NCI-H146 (cell line): ENCODE results near the gene BCO1.
"Not testable (repeated sequence)": the region's sequence is repeated elsewhere in the genome, so short reads cannot be mapped to it uniquely, and the experiment has no call there.

Experiments used
- DNase-seq: peaks from one replicate; lab custom pipeline; 2025; lab: John Stamatoyannopoulos, UW

Gene BCO1

GRCh38 chr16:81238296-81239011 is at the start of gene BCO1:
Gene BCO1 (plus strand): TSS chr16:81238689. CDS start chr16:81238909, 220 bp downstream.
- DNase-seq: peak; percentile 88

GRCh38 chr16:81189100-81189664 is 49.3 kb upstream of the BCO1 start:
- DNase-seq: no peak

- DNase-seq: no peak
Measured at GRCh38 chr16:81190667-81191066, 47.8 kb upstream of the BCO1 start.

- DNase-seq: no peak
Measured at GRCh38 chr16:81195885-81196534, 42.5 kb upstream of the BCO1 start.

GRCh38 chr16:81198635-81199034 is 39.9 kb upstream of the BCO1 start:
- no peak for DNase-seq

- DNase-seq: no peak
Measured at GRCh38 chr16:81201267-81201666, 37.2 kb upstream of the BCO1 start.

- DNase-seq: peak; percentile 18
Measured at GRCh38 chr16:81204798-81205680, 33.5 kb upstream of the BCO1 start.

GRCh38 chr16:81207076-81207475 is 31.4 kb upstream of the BCO1 start:
- DNase-seq: no peak

- peak; percentile 4 for DNase-seq
Measured at GRCh38 chr16:81210807-81211206, 27.7 kb upstream of the BCO1 start.

- no peak for DNase-seq
Measured at GRCh38 chr16:81212830-81213465, 25.5 kb upstream of the BCO1 start.

- DNase-seq: no peak
Measured at GRCh38 chr16:81214745-81215166, 23.7 kb upstream of the BCO1 start.

- no peak for DNase-seq
Measured at GRCh38 chr16:81216114-81216513, 22.4 kb upstream of the BCO1 start.

- DNase-seq: no peak
Measured at GRCh38 chr16:81216706-81217105, 21.8 kb upstream of the BCO1 start.

- no peak for DNase-seq
Measured at GRCh38 chr16:81219151-81219550, 19.3 kb upstream of the BCO1 start.

GRCh38 chr16:81220349-81220748 is 18.1 kb upstream of the BCO1 start:
- DNase-seq: peak; percentile 85

GRCh38 chr16:81221731-81222130 is 16.8 kb upstream of the BCO1 start:
- DNase-seq: no peak

- DNase-seq: no peak
Measured at GRCh38 chr16:81224824-81225223, 13.7 kb upstream of the BCO1 start.

GRCh38 chr16:81225697-81226096 is 12.8 kb upstream of the BCO1 start:
- not testable (repeated sequence) for DNase-seq

GRCh38 chr16:81227785-81228184 is 10.7 kb upstream of the BCO1 start:
- no peak for DNase-seq

- no peak for DNase-seq
Measured at GRCh38 chr16:81229811-81230210, 8.7 kb upstream of the BCO1 start.

- no peak for DNase-seq
Measured at GRCh38 chr16:81231014-81231413, 7.5 kb upstream of the BCO1 start.
